Central memory CD8-positive, alpha-beta T cell (primary cell): ENCODE results near the gene FEN1.
A peak's percentile ranks its signal among the peaks of the same experiment; 100 is the strongest.

Experiments used
- ATAC-seq: fragments of 150-1000 bp; cut with Tn5 transposase; replicated peaks from 2 replicates; pipeline ENCODE4 v1.10.0; 2022; ENCODE audit warnings: mild to moderate bottlenecking, moderate FRiP score, moderate number of reproducible peaks; ENCODE audit not compliant: poor library complexity, severe bottlenecking; ENCODE audit errors: extremely low read depth
- DNase-seq, 2 donors: peaks; one replicate each; pipeline ENCODE4 v3.0.0; 2021; ENCODE audit warnings: low spot score in 2 of 2
- H3K27ac Mint-ChIP-seq: one replicate; pipeline ENCODE4 v1.8.0; 2022; ENCODE audit warnings: low read depth, mild to moderate bottlenecking, moderate library complexity, mixed read lengths
- H3K27me3 Mint-ChIP-seq: one replicate; pipeline ENCODE4 v1.8.0; 2022; ENCODE audit warnings: mixed read lengths
- H3K36me3 Mint-ChIP-seq: one replicate; pipeline ENCODE4 v1.8.0; 2022; ENCODE audit warnings: mild to moderate bottlenecking, moderate library complexity, mixed read lengths; ENCODE audit not compliant: insufficient read depth
- H3K4me1 Mint-ChIP-seq: one replicate; pipeline ENCODE4 v1.8.0; 2022; ENCODE audit warnings: mixed read lengths
- H3K4me3 Mint-ChIP-seq: one replicate; pipeline ENCODE4 v1.8.0; 2022; ENCODE audit warnings: mild to moderate bottlenecking, moderate library complexity, mixed read lengths
- H3K9me3 Mint-ChIP-seq: one replicate; pipeline ENCODE4 v1.8.0; 2022; ENCODE audit warnings: mixed read lengths

The FEN1 gene

GRCh38 chr11:61763930-61764605 is 28.6 kb upstream of the FEN1 start:
- no peak overlapping the region for H3K27ac Mint-ChIP-seq
- DNase-seq (no peak), ATAC-seq (no peak)
- peaks cover 11% of the 10 kb centered on the region for H3K27me3 Mint-ChIP-seq
- H3K36me3 Mint-ChIP-seq = no peaks in the 10 kb centered on the region
- no peaks in the 10 kb centered on the region for H3K9me3 Mint-ChIP-seq
- H3K4me1 Mint-ChIP-seq = no peaks in the 10 kb centered on the region
- no peak overlapping the region for H3K4me3 Mint-ChIP-seq

GRCh38 chr11:61764606-61765260 is 28.0 kb upstream of the FEN1 start:
- no peak for ATAC-seq
- no peak overlapping the region for H3K4me3 Mint-ChIP-seq
- H3K36me3 Mint-ChIP-seq = no peaks in the 10 kb centered on the region
- no peak overlapping the region for H3K27ac Mint-ChIP-seq
- DNase-seq = no peak
- H3K4me1 Mint-ChIP-seq = no peaks in the 10 kb centered on the region
- H3K9me3 Mint-ChIP-seq = no peaks in the 10 kb centered on the region
- peaks cover 11% of the 10 kb centered on the region for H3K27me3 Mint-ChIP-seq

- no peak overlapping the region for H3K4me3 Mint-ChIP-seq
- no peaks in the 10 kb centered on the region for H3K9me3 Mint-ChIP-seq
- H3K27ac Mint-ChIP-seq = no peak overlapping the region
- no peaks in the 10 kb centered on the region for H3K36me3 Mint-ChIP-seq
- H3K4me1 Mint-ChIP-seq = no peaks in the 10 kb centered on the region
- ATAC-seq = no peak
- DNase-seq = no peak
- H3K27me3 Mint-ChIP-seq = peaks cover 11% of the 10 kb centered on the region
These were observed 27.0 kb upstream of the FEN1 start for GRCh38 chr11:61765550-61766253.

GRCh38 chr11:61766353-61766841 is 26.3 kb upstream of the FEN1 start:
- H3K36me3 Mint-ChIP-seq = no peaks in the 10 kb centered on the region
- H3K4me1 Mint-ChIP-seq = no peaks in the 10 kb centered on the region
- H3K9me3 Mint-ChIP-seq = no peaks in the 10 kb centered on the region
- H3K4me3 Mint-ChIP-seq = no peak overlapping the region
- no peak overlapping the region for H3K27ac Mint-ChIP-seq
- ATAC-seq (no peak), DNase-seq (no peak)
- H3K27me3 Mint-ChIP-seq = peaks cover 10% of the 10 kb centered on the region

- DNase-seq = no peak
- no peaks in the 10 kb centered on the region for H3K9me3 Mint-ChIP-seq
- ATAC-seq = no peak
- no peaks in the 10 kb centered on the region for H3K4me1 Mint-ChIP-seq
- no peak overlapping the region for H3K27ac Mint-ChIP-seq
- H3K36me3 Mint-ChIP-seq = no peaks in the 10 kb centered on the region
- H3K4me3 Mint-ChIP-seq = no peak overlapping the region
- no peaks in the 10 kb centered on the region for H3K27me3 Mint-ChIP-seq
These were observed 24.2 kb upstream of the FEN1 start for GRCh38 chr11:61768376-61769076.

GRCh38 chr11:61769169-61769920 is 23.4 kb upstream of the FEN1 start:
- Mint-ChIP-seq H3K27me3 (no peaks in the 10 kb centered on the region), H3K9me3 (no peaks in the 10 kb centered on the region), H3K4me1 (no peaks in the 10 kb centered on the region), H3K4me3 (no peak overlapping the region), H3K27ac (no peak overlapping the region), H3K36me3 (no peaks in the 10 kb centered on the region)
- ATAC-seq = no peak
- DNase-seq = no peak

GRCh38 chr11:61769946-61770683 is 22.6 kb upstream of the FEN1 start:
- DNase-seq (no peak), ATAC-seq (no peak)
- H3K27ac Mint-ChIP-seq = no peak overlapping the region
- no peaks in the 10 kb centered on the region for H3K36me3 Mint-ChIP-seq
- H3K4me1 Mint-ChIP-seq = peaks cover under 1% of the 10 kb centered on the region
- no peak overlapping the region for H3K4me3 Mint-ChIP-seq
- H3K27me3 Mint-ChIP-seq = no peaks in the 10 kb centered on the region
- H3K9me3 Mint-ChIP-seq = no peaks in the 10 kb centered on the region

GRCh38 chr11:61771195-61771894 is 21.4 kb upstream of the FEN1 start:
- Mint-ChIP-seq H3K36me3 (peaks cover 2% of the 10 kb centered on the region), H3K4me3 (peak overlapping the region; percentile 4), H3K9me3 (no peaks in the 10 kb centered on the region), H3K4me1 (peaks cover 11% of the 10 kb centered on the region), H3K27ac (no peak overlapping the region), H3K27me3 (no peaks in the 10 kb centered on the region)
- DNase-seq = no peak
- no peak for ATAC-seq

GRCh38 chr11:61771985-61772455 is 20.7 kb upstream of the FEN1 start:
- no peak overlapping the region for H3K4me3 Mint-ChIP-seq
- DNase-seq = no peak
- peaks cover 2% of the 10 kb centered on the region for H3K36me3 Mint-ChIP-seq
- no peak overlapping the region for H3K27ac Mint-ChIP-seq
- ATAC-seq = no peak
- H3K27me3 Mint-ChIP-seq = no peaks in the 10 kb centered on the region
- H3K9me3 Mint-ChIP-seq = no peaks in the 10 kb centered on the region
- peaks cover 15% of the 10 kb centered on the region for H3K4me1 Mint-ChIP-seq

GRCh38 chr11:61773356-61773755 is 19.4 kb upstream of the FEN1 start:
- ATAC-seq (no peak), DNase-seq (no peak)
- peaks cover 20% of the 10 kb centered on the region for H3K4me1 Mint-ChIP-seq
- no peaks in the 10 kb centered on the region for H3K9me3 Mint-ChIP-seq
- no peak overlapping the region for H3K4me3 Mint-ChIP-seq
- no peak overlapping the region for H3K27ac Mint-ChIP-seq
- peaks cover 2% of the 10 kb centered on the region for H3K36me3 Mint-ChIP-seq
- H3K27me3 Mint-ChIP-seq = no peaks in the 10 kb centered on the region

- no peak overlapping the region for H3K27ac Mint-ChIP-seq
- H3K4me1 Mint-ChIP-seq = peaks cover 20% of the 10 kb centered on the region
- H3K4me3 Mint-ChIP-seq = no peak overlapping the region
- no peaks in the 10 kb centered on the region for H3K27me3 Mint-ChIP-seq
- DNase-seq = no peak
- no peak for ATAC-seq
- peaks cover 2% of the 10 kb centered on the region for H3K36me3 Mint-ChIP-seq
- no peaks in the 10 kb centered on the region for H3K9me3 Mint-ChIP-seq
These were observed 18.9 kb upstream of the FEN1 start for GRCh38 chr11:61773809-61774208.
